AG09309 (cell line): Measurements from ENCODE around the gene ARHGAP26.

ENCODE experiments used
- DNase-seq: peaks from one replicate; pipeline ENCODE4 v3.0.0-alpha.2; 2010; ENCODE audit warnings: low read depth
- H3K4me3 ChIP-seq: 2 replicates; pipeline ENCODE4 v1.5.1; 2011; ENCODE audit warnings: mild to moderate bottlenecking, low read depth, low read length, moderate library complexity; ENCODE audit not compliant: control insufficient read depth
- TF ChIP-seq, protein P1 (sequence below): IDR thresholded peaks from 2 replicates; pipeline ENCODE4 v1.5.1; 2011; ENCODE audit warnings: mild to moderate bottlenecking, low read depth, low read length, inconsistent platforms; ENCODE audit not compliant: insufficient read depth, control insufficient read depth; ENCODE audit errors: missing control alignments

ARHGAP26 gene

DNA sequence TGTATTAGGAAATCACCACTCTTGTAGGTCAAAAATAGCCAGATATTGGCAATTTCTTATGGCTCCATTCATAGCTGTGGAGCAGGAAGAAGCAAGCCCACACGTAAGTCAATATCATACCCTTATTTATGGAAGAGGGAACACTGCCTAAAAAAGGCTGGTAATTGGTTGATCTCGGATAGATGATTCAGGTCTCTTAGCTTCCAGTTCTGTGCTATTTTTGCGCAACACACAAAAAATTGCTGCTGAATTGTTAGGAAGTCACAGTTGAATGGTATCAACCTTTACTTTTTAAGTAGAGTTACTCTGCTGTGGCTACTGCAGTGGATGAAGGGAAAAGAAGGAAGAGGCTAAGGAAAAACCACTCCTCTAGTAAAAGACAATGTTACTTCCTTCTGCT lies 168.8 kb downstream of the ARHGAP26 start:
- H3K4me3 ChIP-seq, result no peak overlapping the region
- TF ChIP-seq, protein P1, sequence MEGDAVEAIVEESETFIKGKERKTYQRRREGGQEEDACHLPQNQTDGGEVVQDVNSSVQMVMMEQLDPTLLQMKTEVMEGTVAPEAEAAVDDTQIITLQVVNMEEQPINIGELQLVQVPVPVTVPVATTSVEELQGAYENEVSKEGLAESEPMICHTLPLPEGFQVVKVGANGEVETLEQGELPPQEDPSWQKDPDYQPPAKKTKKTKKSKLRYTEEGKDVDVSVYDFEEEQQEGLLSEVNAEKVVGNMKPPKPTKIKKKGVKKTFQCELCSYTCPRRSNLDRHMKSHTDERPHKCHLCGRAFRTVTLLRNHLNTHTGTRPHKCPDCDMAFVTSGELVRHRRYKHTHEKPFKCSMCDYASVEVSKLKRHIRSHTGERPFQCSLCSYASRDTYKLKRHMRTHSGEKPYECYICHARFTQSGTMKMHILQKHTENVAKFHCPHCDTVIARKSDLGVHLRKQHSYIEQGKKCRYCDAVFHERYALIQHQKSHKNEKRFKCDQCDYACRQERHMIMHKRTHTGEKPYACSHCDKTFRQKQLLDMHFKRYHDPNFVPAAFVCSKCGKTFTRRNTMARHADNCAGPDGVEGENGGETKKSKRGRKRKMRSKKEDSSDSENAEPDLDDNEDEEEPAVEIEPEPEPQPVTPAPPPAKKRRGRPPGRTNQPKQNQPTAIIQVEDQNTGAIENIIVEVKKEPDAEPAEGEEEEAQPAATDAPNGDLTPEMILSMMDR, result no peak
- no peak for DNase-seq

DNA sequence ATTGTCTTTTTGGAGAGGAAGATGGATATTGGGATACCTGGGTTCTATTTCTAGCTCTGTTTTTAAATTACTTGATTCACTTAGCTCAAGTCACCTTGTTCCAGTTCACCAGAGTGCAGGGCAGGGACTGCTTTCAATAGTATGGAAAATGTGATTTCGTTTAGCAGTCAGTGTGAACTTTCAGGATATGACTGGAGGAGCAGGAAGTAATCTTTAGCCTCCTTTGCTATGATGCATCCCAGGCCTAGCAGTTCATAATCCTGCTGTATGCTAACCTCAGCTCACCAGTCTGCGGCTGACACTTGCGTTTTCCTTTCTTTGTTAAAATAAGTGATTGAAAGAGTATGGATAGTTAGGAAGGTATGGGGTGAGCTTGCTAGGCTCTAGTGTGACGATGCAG lies 169.7 kb downstream of the ARHGAP26 start:
- H3K4me3 ChIP-seq, result no peak overlapping the region
- no peak for DNase-seq
- TF ChIP-seq, protein P1, result no peak

DNA sequence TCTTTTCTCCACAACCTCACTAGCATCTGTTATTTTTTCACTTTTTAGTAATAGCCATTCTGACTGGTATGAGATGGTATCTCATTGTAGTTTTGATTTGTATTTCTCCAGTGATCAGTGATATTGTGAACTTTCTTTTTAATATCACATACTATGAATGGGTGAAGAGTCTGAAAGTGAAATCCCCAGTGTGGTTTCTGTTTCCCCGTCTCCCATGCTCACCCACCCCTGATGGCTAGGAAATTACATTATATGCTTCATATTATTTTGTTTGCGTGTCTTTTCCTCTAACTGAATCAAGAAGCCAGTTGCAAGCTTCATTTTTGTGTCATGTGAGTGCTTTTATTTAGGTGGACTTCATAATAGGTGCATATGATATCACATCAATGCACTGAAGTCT lies 171.1 kb downstream of the ARHGAP26 start:
- DNase-seq, result no peak
- TF ChIP-seq, protein P1, result no peak
- H3K4me3 ChIP-seq, result no peak overlapping the region

DNA sequence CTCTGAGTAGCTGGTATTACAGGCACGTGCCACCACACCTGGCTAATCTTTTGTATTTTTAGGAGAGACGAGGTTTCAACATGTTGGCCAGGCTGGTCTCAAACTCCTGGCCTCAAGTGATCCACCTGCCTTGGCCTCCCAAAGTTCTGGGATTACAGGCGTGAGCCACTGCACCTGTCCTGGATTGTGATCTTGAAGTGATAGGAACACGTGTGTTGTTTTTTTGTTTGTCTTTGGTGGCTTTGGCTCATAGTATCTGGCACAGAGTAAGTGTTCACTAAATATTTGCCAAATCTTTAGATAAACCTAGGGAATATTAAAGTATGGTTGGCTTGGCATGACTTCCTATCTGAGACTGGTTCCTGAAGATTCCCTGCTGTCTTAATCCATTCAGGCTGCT lies 172.7 kb downstream of the ARHGAP26 start:
- H3K4me3 ChIP-seq, result no peak overlapping the region
- TF ChIP-seq, protein P1, result no peak
- DNase-seq, result no peak

DNA sequence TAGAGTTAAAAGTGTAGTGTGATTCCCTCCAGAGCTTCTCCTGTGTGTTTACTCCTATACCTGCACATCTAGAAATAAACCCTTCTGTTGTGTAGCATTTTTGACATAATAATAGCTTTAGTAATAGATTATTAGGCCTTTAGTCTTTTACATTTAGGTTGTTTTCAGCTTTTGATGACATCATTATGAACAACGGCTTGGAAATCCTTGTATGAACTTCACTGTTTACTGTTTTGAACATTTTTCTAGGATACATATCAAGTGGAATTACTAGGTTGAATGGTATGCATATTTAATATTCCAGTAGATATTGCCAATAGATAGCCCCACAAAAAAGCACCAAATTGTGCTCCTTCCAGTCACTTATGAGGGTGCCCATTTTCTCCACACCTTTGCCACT lies 174.0 kb downstream of the ARHGAP26 start:
- no peak overlapping the region for H3K4me3 ChIP-seq
- TF ChIP-seq, protein P1, result no peak
- no peak for DNase-seq

DNA sequence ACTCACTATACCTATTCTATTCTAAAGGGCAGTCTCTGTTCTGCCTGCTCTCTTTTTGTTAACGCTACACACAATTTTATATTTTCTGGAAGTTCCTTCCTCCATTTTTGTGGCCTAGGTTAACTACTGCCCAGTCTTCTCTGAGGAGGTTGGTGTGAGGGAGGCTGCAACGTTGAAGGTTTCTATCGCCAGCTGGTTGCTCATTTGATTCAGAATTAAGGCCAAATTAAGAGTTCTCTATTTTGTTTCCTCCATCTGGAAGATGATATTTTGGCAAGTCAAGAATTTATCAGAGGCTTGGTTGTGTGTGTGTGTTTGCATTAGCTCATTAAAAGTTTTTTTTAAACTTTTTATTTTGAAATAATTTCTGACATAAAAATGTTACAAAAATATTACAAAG lies 175.1 kb downstream of the ARHGAP26 start:
- no peak overlapping the region for H3K4me3 ChIP-seq
- no peak for DNase-seq
- TF ChIP-seq, protein P1, result no peak

DNA sequence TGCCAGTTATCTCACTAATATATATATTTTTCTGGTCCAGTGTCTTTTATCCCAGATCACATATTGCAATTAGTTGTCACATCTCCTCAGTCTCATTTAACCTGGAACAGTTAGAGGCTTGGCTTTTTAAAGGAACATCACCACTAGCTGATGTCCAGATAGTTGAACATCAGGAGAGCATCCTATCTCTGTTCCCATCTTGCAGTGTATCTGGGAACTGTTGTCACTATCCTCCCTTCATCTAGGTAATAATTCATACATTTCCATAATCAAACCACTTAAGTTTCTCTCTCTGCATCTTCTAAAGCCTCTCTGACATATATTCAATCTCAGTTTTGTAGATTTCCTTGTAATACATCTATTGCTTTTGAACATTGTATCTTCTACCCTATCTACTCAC lies 175.7 kb downstream of the ARHGAP26 start:
- no peak overlapping the region for H3K4me3 ChIP-seq
- DNase-seq, result no peak
- TF ChIP-seq, protein P1, result no peak
